GDM1 (cell line): Measurements from ENCODE around the gene RHOH.

Experiments
- DNase-seq: peaks from one replicate; lab custom pipeline; 2025; lab: John Stamatoyannopoulos, UW

Gene RHOH

GRCh38 chr4:40190019-40190418, 6.8 kb upstream of the RHOH start:
- DNase-seq, result no peak

GRCh38 chr4:40190465-40190864, 6.4 kb upstream of the RHOH start:
- DNase-seq, result no peak

GRCh38 chr4:40190880-40191815, 5.7 kb upstream of the RHOH start:
- DNase-seq, result no peak

GRCh38 chr4:40192114-40193015, 4.5 kb upstream of the RHOH start:
- DNase-seq, result no peak

GRCh38 chr4:40193016-40193571, 3.7 kb upstream of the RHOH start:
- DNase-seq, result no peak

- DNase-seq, result no peak
These were observed 3.3 kb upstream of the RHOH start for GRCh38 chr4:40193578-40193977.

- no peak for DNase-seq
These were observed 2.1 kb upstream of the RHOH start for GRCh38 chr4:40194602-40195161.

GRCh38 chr4:40195182-40196177, 1.4 kb upstream of the RHOH start:
- no peak for DNase-seq

- no peak for DNase-seq
These were observed 559 bp upstream of the RHOH start for GRCh38 chr4:40196272-40196671.

GRCh38 chr4:40197879-40198689, 1.3 kb downstream of the RHOH start:
- no peak for DNase-seq

GRCh38 chr4:40199179-40199670, 2.4 kb downstream of the RHOH start:
- no peak for DNase-seq

- peak; percentile 17 for DNase-seq
These were observed 3.4 kb downstream of the RHOH start for GRCh38 chr4:40199999-40200874.

GRCh38 chr4:40200875-40201801, 4.3 kb downstream of the RHOH start:
- DNase-seq, result peak; percentile 40

GRCh38 chr4:40201898-40202297, 5.1 kb downstream of the RHOH start:
- DNase-seq, result no peak

GRCh38 chr4:40202474-40202873, 5.6 kb downstream of the RHOH start:
- DNase-seq, result no peak

GRCh38 chr4:40204507-40205258, 7.9 kb downstream of the RHOH start:
- no peak for DNase-seq
